NCI-H1436 (cell line): ENCODE results near the gene HPRT1.

ENCODE experiments used
- DNase-seq: peaks from one replicate; lab custom pipeline; 2025; lab: John Stamatoyannopoulos, UW

The HPRT1 gene

GRCh38 chrX:134478374-134478773 lies 18.4 kb downstream of the HPRT1 start:
- no peak for DNase-seq

- no peak for DNase-seq
Measured at GRCh38 chrX:134480061-134480460, 20.1 kb downstream of the HPRT1 start.

GRCh38 chrX:134481339-134481738 lies 21.4 kb downstream of the HPRT1 start:
- DNase-seq: no peak

- DNase-seq: no peak
Measured at GRCh38 chrX:134482371-134482770, 22.4 kb downstream of the HPRT1 start.

- peak; percentile 15 for DNase-seq
Measured at GRCh38 chrX:134484039-134484438, 24.1 kb downstream of the HPRT1 start.

- DNase-seq: no peak
Measured at GRCh38 chrX:134501941-134502340, 42.0 kb downstream of the HPRT1 start.

- no peak for DNase-seq
Measured at GRCh38 chrX:134502686-134503085, 42.7 kb downstream of the HPRT1 start.

- no peak for DNase-seq
Measured at GRCh38 chrX:134512566-134512965, 52.6 kb downstream of the HPRT1 start.

GRCh38 chrX:134513091-134513490 lies 53.1 kb downstream of the HPRT1 start:
- no peak for DNase-seq

GRCh38 chrX:134520860-134521390 lies 61.0 kb downstream of the HPRT1 start:
- peak; percentile 17 for DNase-seq

GRCh38 chrX:134524181-134524580 lies 64.2 kb downstream of the HPRT1 start:
- DNase-seq: no peak

- DNase-seq: no peak
Measured at GRCh38 chrX:134525086-134525792, 65.3 kb downstream of the HPRT1 start.

GRCh38 chrX:134526399-134526798 lies 66.4 kb downstream of the HPRT1 start:
- DNase-seq: no peak

- no peak for DNase-seq
Measured at GRCh38 chrX:134528960-134529359, 69.0 kb downstream of the HPRT1 start.

- DNase-seq: no peak
Measured at GRCh38 chrX:134529481-134529880, 69.5 kb downstream of the HPRT1 start.

- no peak for DNase-seq
Measured at GRCh38 chrX:134530845-134531244, 70.9 kb downstream of the HPRT1 start.

- DNase-seq: no peak
Measured at GRCh38 chrX:134533352-134533751, 73.4 kb downstream of the HPRT1 start.

GRCh38 chrX:134533952-134534351 lies 74.0 kb downstream of the HPRT1 start:
- DNase-seq: no peak

GRCh38 chrX:134537179-134537955 lies 77.4 kb downstream of the HPRT1 start:
- DNase-seq: no peak

- no peak for DNase-seq
Measured at GRCh38 chrX:134538316-134538715, 78.4 kb downstream of the HPRT1 start.

GRCh38 chrX:134541906-134542305 lies 81.9 kb downstream of the HPRT1 start:
- no peak for DNase-seq

- DNase-seq: peak; percentile 73
Measured at GRCh38 chrX:134542485-134542884, 82.5 kb downstream of the HPRT1 start.

GRCh38 chrX:134543288-134543687 lies 83.3 kb downstream of the HPRT1 start:
- DNase-seq: no peak
